ENCODE results near the gene ACP7. TPM values are rescaled to one million over a fixed set of nuclear protein-coding genes. Genes with fewer than 3 reads are reported as not detected.

The ACP7 gene
- total RNA-seq, 1 donor from 2014 or later = 0.33 TPM

DNA sequence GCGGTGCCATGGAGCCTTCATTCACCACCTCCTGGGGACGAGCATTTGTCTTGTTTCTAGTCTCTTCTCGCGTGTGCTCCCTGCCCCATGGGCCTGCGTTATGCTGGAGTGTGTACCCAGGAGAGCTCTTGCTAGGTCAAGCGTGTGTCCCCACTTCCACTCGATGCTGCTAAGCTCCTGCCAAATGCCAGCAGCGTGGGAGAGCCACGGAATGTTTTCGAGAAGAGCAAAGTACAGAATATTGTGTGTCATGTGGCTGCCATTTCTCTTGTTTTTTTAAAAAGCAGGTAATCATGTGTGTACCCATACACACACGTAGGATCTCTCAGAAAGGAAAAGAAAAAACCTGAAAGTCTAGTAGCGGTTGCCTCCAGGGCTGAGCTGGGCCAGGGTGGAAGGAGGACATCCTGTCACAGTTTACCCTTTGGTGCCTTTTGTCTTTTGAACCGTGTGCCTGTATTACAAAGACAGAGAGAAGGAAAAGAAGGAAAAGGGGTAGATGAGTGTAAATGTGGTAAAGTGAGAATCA lies 70.0 kb downstream of the ACP7 start:
- no peak overlapping the region for H3K4me3 ChIP-seq (ENCODE audit: low read depth, low read length)
- DNase-seq (ENCODE audit: low read depth) = no peak
- no peaks in the 10 kb centered on the region for H3K27me3 ChIP-seq (ENCODE audit: control insufficient read depth, insufficient read depth, low read length)
- TF ChIP-seq CTCF (IDR thresholded peaks at IDR 0.05; ENCODE audit: insufficient read depth, low read length, poor library complexity, severe bottlenecking) = no peak
- H3K36me3 ChIP-seq (ENCODE audit: control insufficient read depth, insufficient read depth, low read length) = no peaks in the 10 kb centered on the region

DNA sequence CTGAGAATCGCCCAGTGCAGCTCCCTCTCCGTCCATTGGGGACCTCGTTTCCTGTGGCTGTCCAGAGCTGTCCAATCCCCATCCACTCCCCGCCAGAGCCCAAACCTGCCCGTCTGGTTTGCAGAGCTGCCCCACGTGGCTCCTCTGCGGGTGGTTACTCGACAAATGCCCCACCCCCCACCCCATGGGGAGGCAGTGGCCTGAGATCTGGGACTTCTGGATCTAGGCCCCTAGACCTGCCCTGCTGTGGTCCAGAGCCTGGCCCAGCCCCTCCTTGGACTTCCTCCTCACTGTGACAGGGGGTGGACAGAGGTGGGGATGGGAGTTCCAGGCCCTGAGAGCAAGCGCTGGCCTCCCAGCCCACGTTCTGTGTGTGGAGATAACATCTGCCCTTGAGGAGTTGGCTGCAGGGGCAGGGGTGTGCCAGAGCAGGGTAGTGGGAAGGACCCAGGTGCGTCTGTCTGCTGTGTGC lies 70.5 kb downstream of the ACP7 start:
- DNase-seq (ENCODE audit: low read depth) = no peak
- Histone ChIP-seq H3K36me3 (ENCODE audit: control insufficient read depth, insufficient read depth, low read length) (no peaks in the 10 kb centered on the region), H3K4me3 (ENCODE audit: low read depth, low read length) (no peak overlapping the region), H3K27me3 (ENCODE audit: control insufficient read depth, insufficient read depth, low read length) (no peaks in the 10 kb centered on the region)
- TF ChIP-seq CTCF (IDR thresholded peaks at IDR 0.05; ENCODE audit: insufficient read depth, low read length, poor library complexity, severe bottlenecking) = no peak

DNA sequence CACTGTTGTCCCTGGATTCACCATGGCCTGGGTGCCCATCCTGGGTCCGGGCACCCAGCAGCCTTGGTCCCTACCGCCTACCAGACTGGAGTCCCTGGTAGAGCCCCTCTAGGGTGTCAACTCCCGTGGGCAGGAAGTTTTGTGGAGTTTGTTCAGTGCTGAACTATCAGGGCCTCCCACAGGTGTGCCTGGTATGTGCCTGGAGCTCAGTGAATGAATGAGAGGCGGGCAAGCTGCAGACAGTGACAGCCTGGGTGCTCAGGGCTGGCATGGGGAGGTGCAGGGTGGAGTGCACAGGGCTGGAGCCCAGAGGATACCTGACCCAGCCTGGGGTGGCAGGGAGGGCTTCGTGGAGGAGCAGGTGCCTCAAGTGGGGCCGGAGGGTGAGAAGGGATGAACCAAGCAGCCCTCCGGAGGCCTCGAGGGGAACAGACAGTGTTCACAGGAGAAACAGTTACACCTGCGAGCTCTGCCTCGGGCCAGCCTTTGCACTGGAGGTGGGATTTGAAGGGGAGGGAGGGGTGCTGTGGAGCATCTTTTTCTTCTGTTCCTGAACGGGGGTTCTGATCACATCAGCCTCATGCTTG lies 71.0 kb downstream of the ACP7 start:
- no peak for TF ChIP-seq CTCF (IDR thresholded peaks at IDR 0.05; ENCODE audit: insufficient read depth, low read length, poor library complexity, severe bottlenecking)
- no peak overlapping the region for H3K4me3 ChIP-seq (ENCODE audit: low read depth, low read length)

DNA sequence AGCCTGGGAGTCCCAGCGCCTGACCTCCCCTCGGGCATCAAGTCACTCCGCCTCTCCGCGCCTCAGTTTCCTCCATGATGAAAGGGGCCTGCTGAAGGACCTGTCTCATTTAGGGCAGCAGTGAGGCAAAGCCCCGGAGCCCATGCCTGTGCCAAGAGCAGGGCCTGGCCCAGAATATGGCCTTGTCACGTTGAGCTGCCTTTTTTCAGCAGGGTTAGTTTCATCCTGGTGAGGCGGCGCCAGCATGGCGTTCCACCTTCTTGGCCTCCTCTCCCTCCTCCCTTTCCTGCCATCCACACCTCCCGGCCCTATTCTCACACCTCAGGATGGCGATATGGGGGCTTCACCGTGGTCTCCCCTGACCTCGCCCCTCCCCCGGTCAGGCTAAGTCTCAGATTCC lies 71.6 kb downstream of the ACP7 start:
- Histone ChIP-seq H3K4me3 (ENCODE audit: low read depth, low read length) (no peak overlapping the region), H3K36me3 (ENCODE audit: control insufficient read depth, insufficient read depth, low read length) (no peaks in the 10 kb centered on the region), H3K27me3 (ENCODE audit: control insufficient read depth, insufficient read depth, low read length) (no peaks in the 10 kb centered on the region)
- no peak for TF ChIP-seq CTCF (IDR thresholded peaks at IDR 0.05; ENCODE audit: insufficient read depth, low read length, poor library complexity, severe bottlenecking)
- no peak for DNase-seq (ENCODE audit: low read depth)

More for the DNA sequence above, 71.0 kb downstream of the ACP7 start:
- no peaks in the 10 kb centered on the region for H3K27me3 ChIP-seq (ENCODE audit: control insufficient read depth, insufficient read depth, low read length)
- no peaks in the 10 kb centered on the region for H3K36me3 ChIP-seq (ENCODE audit: control insufficient read depth, insufficient read depth, low read length)
- DNase-seq (ENCODE audit: low read depth) = no peak

DNA sequence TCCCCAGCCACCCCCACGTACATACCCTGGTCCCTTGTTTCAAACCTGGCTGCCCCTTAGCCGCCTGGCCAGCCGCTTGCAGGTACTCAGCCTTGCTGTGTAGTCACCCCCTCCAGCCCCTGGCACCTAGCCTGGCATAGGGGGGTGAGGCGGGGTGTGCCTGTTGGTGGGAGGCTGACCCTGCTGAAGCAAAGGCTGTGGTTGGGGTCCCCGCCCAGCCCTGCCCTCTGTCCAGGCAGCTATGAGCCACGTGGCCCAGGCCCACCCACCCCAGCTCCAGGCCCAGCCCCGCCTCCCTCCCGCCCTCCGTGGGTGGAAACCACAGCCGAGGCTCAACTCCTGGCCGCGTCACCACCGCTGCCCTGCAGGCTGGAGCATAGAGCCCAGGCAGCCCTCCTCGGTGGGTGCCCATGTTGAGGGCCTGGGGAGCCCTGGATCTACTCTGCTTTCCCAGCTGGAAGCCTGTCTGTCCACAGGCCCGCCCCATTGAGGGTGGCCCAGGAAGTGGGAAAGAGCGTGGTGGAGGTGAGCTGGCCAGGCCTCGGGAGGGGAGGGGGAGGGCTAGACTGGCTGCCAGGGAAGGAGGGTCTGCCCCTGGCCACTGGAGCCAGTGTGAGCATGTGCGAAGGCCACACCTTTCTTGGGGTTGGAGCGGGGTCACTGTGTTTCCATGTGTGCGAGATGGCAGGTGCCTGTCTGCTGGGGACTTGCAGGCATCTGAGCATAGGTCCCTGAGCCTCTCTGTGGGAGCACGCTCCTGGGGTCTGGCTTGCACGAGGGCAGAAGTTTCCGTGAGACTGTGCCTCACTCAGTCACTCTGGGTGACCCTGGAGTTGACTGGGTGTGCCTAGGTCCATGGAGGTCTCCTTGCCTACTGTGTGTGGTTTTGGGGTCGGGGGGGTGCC lies 72.4 kb downstream of the ACP7 start:
- no peak for DNase-seq (ENCODE audit: low read depth)
- TF ChIP-seq CTCF (IDR thresholded peaks at IDR 0.05; ENCODE audit: insufficient read depth, low read length, poor library complexity, severe bottlenecking) = no peak
- no peaks in the 10 kb centered on the region for H3K27me3 ChIP-seq (ENCODE audit: control insufficient read depth, insufficient read depth, low read length)
- no peak overlapping the region for H3K4me3 ChIP-seq (ENCODE audit: low read depth, low read length)
- no peaks in the 10 kb centered on the region for H3K36me3 ChIP-seq (ENCODE audit: control insufficient read depth, insufficient read depth, low read length)

All from kidney epithelial cell (primary cell).